GM18520 (cell line): ENCODE data around the gene NCEH1.
"Not testable (repeated sequence)": the region's sequence is repeated elsewhere in the genome, so short reads cannot be mapped to it uniquely, and the experiment has no call there.

Source experiments
- ATAC-seq: cut with Tn5 transposase; IDR thresholded peaks from one replicate; pipeline ENCODE4 v1.9.1; 2021; ENCODE audit not compliant: unreplicated experiment

Gene NCEH1, protein sequence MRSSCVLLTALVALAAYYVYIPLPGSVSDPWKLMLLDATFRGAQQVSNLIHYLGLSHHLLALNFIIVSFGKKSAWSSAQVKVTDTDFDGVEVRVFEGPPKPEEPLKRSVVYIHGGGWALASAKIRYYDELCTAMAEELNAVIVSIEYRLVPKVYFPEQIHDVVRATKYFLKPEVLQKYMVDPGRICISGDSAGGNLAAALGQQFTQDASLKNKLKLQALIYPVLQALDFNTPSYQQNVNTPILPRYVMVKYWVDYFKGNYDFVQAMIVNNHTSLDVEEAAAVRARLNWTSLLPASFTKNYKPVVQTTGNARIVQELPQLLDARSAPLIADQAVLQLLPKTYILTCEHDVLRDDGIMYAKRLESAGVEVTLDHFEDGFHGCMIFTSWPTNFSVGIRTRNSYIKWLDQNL

DNA sequence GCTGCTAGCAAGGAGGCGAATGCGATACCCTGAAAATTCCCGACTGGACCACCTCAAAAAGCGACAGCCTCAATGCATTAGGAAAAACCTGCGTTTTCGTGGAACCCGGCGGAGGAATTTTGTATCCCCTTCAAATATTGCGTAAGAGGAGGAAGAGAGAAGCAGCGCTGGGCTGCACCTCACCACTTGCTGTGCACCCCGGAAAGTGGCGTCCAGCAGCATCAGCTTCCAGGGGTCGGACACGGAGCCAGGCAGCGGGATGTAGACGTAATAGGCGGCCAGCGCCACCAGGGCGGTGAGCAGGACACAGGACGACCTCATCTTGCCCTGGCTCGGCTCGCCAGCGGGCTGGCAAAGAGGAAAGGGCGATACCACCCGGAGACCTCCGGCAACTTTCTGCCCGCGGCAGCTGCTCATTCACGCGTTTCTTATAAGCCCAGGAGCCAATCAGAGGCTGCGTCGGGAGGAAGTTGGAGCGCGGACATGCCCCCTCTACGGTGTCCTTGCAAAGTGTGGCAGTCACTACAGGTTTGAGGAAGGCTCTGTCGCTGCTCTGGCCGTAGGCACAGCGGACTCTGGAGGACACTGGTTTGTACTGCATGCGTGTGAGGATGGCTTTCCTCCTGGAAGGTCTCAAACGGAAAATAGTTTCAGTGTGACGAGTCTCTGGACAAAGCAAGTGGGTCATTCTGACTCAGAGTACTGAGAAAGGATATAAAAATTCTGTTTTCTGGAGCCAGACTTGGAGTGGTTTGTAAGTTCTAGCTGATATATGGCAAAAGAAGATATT is at the start of gene NCEH1:
Gene NCEH1, minus strand, starts transcription at position 404 of the 790 bp plus-strand sequence. Its CDS starts 83 bp downstream, at position 321.
- ATAC-seq: peak; percentile 100

DNA sequence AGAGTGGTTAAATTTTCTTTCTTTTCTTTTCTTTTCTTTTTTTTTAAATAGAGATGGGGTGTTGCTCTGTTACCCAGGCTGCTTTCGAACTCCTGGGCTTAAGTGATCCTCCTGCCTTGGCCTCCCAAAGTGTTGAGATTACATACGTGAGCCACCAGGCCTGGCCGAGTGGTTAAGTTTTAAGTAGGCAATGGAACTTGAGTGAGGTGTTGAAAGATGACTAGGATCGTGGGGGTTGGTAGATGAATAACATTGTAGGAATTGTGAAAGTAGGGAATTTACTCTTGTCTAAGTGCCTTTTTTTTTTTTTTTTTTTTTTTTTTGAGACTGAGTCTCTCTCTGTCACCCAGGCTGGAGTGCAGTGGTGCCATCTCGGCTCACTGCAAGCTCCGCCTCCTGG is 49.5 kb upstream of the NCEH1 start:
- ATAC-seq: not testable (repeated sequence)

DNA sequence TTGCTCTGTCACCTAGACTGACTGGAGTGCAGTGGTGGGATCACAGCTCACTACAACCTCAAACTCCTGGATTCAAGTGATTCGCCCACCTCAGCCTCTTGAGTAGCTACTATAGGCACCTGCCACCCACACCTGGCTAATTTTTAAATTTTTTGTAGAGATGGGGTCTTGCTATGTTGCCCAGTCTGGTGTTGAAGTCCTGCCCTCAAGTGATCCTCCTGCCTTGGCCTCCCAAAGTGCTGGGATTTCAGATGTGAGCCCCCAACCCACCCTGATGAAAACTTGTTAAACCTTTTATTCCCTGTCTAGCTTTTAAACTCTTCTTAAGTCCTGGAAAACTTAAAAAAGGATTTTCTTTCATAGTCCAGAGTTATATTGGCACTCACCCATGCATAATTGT is 42.3 kb upstream of the NCEH1 start:
- ATAC-seq: no peak

DNA sequence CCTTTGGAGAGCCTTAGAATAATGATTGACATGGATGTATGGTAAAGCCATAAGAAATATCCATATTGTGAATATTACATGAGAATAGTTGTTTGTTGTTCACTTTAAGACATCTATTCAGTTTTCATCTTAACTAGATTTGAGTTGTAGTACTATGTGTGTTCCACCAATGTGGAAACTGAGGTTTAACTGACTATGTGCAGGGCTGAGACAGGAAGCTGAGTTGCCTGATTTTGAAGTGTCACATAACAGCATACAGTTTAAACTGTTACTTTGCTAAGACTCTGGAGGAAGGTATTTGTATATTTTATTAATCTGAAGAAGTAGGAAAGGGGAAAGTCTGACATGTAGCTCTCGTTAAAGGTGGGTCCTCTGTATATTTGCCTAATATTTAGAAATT is 41.8 kb upstream of the NCEH1 start:
- ATAC-seq: no peak

DNA sequence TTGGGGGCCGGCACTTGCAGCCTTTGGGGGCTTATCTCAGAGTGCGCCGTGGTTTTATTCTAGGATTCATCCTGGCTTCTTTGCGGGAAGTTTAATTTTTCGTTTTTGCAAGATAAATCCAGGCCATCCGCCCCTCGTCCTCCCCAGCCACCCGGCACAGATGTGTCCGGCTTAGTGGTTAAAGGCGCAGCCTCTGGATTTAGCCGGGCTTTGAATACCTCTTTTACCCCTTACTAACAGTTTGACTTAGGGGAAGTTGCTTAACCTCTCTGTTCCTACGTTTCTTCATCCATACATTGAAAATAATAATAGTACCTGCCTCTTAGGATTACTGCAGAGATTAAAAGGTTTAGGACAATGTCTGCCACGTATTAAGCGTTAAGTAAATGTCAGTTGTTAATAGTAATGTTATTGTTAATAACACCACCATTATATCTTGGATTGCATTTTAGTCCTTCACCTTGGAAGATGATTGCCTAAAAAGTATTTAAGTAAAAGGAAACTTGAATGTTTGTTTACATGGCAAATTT is 40.4 kb upstream of the NCEH1 start:
- ATAC-seq: no peak

DNA sequence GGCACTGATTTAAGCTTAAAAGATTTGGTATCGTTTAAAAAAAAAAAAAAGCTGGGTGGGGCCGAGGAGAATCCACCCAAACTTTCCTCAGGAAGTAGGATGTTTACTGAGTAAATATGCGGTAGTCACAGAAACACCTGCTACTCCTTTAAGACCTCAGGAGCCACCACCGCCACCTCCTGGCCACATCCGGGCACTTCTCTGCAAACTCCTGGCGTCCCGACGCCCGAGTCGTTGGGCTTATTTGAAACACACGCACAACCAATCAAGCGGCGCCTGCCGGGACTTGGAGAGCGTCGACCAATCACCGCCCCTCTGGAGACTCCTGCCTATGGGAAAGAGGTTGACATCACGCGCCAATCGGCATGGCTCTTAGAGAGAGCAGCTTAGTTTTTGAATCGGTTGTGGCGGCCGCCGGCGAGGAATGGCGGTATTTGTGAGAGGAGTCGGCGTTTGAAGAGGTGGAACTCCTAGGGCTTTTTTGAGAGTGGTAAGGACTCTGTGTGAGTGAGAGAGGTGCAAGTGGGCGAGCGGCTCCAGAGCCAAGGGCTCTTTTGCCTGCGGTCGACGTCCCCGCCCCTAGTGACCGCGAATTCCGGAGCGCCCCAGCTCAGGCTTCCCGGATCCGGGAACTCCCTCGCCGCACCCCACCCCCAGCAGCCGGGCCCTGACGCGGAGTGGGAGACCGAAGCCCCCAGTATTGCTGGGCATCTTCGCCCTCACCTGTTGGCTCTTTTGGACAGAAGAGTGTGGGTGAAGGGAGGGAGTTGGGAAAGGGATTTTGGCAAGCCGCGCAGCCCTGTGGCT is 39.7 kb upstream of the NCEH1 start, which contains the start of gene ECT2:
Gene ECT2, plus strand, starts transcription at position 359 of the 807 bp plus-strand sequence. CDS start 3,805 bp downstream, outside the sequence.
- peak; percentile 99 for ATAC-seq

DNA sequence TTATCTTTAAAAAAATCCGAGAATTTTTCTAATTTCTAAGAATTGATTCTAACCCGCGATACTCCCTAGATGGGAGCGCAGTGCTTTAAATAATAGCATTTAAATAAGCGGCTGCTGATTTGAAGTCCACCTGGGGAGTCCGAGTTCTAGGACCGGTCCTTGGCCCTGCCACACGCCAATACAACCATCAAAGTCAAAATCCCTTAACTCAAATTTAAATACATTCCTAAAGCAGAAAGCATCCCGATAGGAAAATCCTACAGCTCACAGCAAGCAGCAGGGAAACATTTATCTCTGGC is 39.2 kb upstream of the NCEH1 start:
- no peak for ATAC-seq

DNA sequence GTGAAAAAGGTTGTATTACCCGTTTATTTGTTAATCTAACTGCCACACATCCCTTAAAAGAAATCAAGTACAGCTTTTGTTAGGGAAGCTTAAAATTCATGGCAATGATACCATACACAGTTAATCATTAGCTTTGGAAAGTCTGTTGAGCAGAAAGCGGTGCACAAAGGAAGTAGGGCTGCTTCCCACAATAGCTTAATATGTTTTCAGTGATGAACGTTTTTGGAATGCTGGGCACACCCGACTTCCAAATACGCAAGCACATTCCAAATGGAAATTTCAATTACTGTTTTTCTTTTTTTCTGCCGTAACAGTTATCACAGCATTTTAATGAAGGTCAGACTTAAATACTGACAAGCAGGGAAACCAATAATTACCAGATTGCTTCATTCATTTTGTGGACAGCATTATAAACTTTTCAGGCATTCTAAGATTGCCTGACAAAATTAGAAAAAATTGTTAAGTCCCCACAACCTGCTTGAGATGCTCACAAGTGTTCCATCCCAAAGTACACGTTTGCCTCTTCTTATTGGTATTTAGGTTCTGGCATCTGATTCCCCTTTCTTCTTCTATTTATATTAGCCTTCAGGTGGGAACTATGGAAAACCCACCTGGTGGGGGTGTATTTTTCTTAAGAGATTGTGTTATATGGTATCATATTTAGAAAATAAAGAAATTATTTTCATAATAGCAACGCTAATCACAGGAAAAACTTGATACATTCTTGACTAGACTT is 38.5 kb upstream of the NCEH1 start:
- ATAC-seq: no peak

DNA sequence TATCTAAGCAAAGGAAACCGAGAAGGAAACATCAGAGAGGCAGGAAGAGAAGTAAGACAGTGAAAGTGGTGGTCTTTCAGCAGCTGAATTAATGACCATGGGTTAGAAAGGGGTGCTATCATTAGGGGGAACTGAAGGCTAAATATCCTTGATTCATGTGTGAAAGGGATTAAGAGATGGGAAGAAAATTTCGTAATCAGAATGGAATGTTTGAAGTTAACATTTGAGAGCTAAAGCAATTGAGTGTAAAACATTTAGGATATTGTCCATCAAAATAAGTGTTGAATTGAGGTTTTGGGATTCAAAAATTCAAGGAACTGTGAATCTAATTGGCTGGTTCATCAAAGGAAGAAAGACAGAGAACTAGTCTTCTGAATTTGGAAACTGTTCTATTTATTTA is 35.6 kb upstream of the NCEH1 start:
- ATAC-seq: no peak

DNA sequence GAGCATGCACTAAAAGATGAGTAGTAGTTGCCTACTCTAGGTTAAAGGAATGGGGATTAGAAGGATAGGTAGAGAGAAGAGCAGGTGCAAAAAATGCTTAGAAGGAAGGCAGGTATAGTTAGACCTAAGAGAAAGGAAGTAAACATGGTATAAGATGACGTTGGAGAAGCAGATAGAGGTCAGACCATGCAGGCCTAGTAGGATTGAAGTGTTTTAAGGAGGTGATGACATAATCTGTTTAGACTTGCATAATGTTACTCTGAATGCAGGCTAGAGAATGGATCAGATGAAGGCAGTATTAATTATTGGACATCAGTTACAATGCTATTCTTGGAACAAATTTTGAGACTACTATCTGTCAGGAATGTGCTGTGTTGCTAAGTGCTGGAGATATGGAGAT is 28.6 kb upstream of the NCEH1 start:
- no peak for ATAC-seq

DNA sequence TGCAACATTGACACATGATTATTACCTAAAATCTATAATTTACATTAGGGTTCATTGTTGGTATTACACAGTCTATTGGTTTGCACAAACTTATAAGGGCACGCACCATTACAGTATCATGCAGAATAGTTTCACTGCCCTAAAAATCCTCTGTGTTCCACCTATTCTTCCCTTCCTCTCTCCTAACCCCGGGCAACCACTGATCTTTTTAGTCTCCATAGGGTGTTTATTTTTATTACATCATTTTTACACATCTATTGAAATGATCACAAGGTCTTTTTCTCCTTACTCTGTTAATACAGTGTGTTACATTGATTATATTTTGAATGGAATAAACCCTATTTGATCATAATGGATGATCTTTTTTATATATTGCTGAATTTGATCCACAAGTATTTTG is 24.1 kb upstream of the NCEH1 start:
- no peak for ATAC-seq

DNA sequence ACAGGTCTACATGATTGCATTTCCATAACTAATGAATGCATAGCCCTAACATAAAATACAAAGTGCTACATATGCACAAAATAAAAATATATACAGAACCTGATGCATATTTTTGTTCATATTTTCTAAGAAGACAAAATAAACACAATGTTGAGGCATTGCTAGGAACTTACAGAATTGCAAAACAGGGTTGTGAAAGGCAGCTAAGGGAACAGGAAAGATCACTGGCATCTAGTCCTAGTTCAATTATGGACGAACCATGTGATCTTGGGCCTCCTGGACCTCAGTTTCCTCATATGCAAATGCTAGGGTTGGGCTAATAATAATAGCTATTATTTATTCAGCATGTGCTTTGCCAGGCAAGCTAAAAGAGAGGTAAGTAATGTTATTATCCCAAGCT is 15.5 kb upstream of the NCEH1 start:
- ATAC-seq: no peak

DNA sequence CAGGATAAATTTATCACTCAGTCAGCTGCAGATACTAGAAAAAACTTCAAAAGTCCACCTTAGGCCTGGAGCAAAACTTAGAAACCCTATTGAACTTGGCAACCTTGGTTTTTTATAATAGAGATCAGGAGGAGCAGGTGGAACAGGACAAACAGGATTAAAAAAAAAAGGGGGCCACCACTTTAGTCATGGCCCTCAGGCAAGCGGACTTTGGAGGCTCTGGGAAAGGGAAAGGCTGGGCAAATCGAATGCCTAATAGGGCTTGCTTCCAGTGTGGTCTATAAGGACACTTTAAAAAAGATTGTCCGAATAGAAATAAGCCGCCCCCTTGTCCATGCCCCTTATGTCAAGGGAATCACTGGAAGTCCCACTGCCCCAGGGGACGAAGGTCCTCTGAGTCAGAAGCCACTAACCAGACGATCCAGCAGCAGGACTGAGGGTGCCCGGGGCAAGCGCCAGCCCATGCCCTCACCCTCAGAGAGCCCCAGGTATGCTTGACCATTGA is 11.7 kb upstream of the NCEH1 start:
- ATAC-seq: not testable (repeated sequence)

DNA sequence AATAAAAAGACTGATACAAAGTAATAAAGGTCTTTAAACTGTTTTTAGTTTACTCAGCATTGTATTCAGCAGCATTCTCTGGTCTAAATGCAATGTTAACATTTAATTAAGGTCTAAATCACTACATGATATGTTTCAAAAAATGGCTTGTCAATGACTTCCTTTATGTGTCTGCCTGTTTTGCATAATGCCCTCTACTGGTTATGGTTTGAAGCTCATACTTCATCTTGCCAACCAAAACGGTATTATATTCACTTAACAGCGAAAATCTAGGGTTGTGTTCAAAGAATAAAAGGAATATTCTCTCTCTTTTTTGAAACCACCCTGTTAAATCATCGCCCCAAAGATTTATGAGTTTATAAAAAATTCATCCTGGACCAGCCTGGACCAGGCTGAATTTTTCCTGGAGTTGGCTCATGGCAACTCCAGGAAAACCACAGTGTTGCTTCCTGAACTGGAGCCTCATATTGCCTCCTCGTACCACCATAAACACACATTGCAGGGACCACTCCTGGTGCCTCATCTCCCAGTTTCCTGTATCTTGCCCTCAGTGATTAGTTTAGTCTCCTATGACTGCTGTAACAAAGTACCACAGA is 6.7 kb upstream of the NCEH1 start:
- ATAC-seq: no peak

DNA sequence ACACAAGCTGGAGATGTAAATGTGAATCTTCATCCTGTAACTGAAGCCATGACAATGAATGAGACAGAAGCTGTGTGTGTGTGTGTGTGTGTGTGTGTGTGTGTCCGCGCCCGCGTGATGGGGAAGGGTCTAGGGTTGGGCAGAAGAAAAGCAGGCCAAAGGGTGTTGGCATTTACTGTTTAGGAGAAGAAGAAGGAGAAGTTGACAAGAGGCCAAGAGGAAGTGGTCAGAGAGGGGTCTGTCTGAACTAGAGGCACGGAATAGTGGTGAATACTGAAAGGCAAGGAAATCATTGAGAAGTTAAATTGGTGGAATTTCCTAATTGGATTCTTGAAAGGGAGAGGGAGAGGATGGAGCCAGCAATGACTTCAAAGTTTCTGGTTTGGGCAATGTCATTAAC is 5.6 kb upstream of the NCEH1 start:
- ATAC-seq: no peak

DNA sequence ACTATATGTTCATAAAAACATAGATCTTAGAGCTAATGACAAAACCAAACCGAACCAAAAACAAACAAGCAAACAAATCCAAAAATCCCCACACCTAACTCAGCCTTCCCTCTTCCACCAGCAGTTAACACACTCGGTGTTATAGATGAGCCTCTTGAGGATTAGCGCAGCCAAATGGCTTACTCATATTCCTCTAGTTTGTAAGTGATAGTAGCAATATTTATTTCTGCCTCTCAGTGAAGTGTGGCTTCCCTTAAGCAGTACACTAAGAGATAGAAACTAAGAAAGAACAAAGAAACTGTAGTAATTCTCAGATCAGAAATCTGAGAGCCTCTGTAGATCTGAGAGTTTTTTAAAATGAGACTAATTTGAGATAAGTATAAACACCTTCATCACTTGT is 2.4 kb upstream of the NCEH1 start:
- ATAC-seq: no peak

DNA sequence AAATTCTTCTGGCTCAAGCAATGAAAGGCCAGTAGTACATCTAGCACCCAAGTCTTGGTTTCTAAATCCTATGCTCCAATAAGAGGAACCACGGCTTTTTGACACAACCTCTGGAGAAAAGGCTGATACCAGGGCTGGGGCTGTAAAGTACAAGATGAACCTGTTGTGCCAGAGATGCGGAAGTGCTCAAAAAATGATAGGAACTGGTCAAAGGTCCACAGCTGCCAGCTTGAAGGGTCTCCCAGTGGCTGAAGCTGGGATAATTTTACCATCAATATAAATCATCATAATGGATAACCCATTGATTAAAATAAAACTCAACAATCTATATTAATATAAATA is 558 bp upstream of the NCEH1 start:
- ATAC-seq: no peak

DNA sequence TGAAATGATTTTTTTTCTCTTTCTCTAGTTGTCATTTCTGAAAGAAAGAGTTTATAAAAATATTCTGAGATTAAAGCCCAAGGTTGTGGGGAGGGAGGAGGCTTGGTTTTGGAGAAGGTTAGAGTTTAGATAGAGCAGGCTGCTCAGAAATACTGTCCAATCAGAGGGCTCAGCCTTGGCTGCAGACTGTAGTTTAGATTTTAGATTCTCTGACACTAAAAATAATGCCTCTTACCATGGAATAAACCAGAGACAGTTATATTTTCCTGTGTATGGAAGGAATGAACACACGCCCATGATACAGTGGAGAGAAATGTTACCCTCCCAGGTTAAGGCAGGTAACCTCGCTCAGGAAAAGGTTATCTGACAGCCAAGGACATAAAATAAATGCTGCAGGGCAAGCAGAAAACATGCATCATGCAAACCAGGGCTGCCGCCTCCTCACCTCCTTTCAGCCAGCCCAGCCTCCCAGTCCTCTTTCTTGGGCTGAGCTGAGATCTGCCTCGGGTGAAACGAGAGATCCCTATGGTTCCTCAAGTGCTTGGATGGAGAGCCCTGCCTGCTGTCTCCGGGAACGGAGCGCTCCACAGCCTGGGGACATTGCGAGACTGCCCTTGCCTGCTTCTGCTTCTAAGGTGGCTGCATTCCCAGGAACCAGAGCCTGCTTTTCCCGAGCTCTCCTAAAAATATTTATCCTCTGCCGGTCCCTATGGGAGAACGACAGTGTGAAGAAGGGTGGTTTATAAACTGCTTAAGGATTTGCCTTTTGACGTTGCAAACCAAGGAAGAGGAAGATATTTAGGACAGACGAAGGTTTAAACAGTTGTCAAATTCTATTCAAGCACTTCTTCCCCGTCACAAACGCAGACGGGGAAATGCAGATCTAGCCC is 848 bp downstream of the NCEH1 start:
- ATAC-seq: no peak
